H9 (cell line): ENCODE data around the gene E4F1. TPM values are rescaled to one million over a fixed set of nuclear protein-coding genes. Genes with fewer than 3 reads are reported as not detected.
A peak's percentile ranks its signal among the peaks of the same experiment; 100 is the strongest.

Source experiments
- DNase-seq: peaks from one replicate; pipeline ENCODE4 v3.0.0-alpha.2; 2017
- H2AFZ ChIP-seq: one replicate; pipeline ENCODE4 v1.6.1; 2013; ENCODE audit warnings: mild to moderate bottlenecking, low read length, control low read depth, moderate library complexity
- H2AK5ac ChIP-seq: 2 replicates; pipeline ENCODE4 v1.6.1; 2013; ENCODE audit warnings: low read length, control low read depth, mixed read lengths; ENCODE audit not compliant: insufficient read length
- H2BK120ac ChIP-seq: one replicate; pipeline ENCODE4 v1.6.1; 2013; ENCODE audit warnings: low read depth, mild to moderate bottlenecking, low read length, control low read depth, inconsistent platforms; ENCODE audit not compliant: poor library complexity, severe bottlenecking
- H2BK12ac ChIP-seq: 2 replicates; pipeline ENCODE4 v1.6.1; 2013; ENCODE audit warnings: low read length, control low read depth, mixed read lengths, low read depth; ENCODE audit not compliant: insufficient read length
- H2BK15ac ChIP-seq: 2 replicates; pipeline ENCODE4 v1.6.1; 2013; ENCODE audit warnings: low read depth, low read length, control low read depth
- H2BK20ac ChIP-seq: one replicate; pipeline ENCODE4 v1.6.1; 2013; ENCODE audit warnings: low read depth, mild to moderate bottlenecking, low read length, control low read depth, inconsistent platforms; ENCODE audit not compliant: poor library complexity, severe bottlenecking
- H2BK5ac ChIP-seq: 2 replicates; pipeline ENCODE4 v1.6.1; 2013; ENCODE audit warnings: low read length, control low read depth, mixed read lengths; ENCODE audit not compliant: insufficient read length
- H3K14ac ChIP-seq: 2 replicates; pipeline ENCODE4 v1.6.1; 2013; ENCODE audit warnings: low read length, control low read depth; ENCODE audit not compliant: insufficient read depth
- H3K18ac ChIP-seq: 2 replicates; pipeline ENCODE4 v1.6.1; 2013; ENCODE audit warnings: low read depth, mild to moderate bottlenecking, mixed read lengths, low read length, control low read depth; ENCODE audit not compliant: insufficient read length
- H3K23ac ChIP-seq: 2 replicates; pipeline ENCODE4 v1.6.1; 2013; ENCODE audit warnings: low read length, control low read depth, mixed read lengths, low read depth; ENCODE audit not compliant: insufficient read length
- H3K23me2 ChIP-seq: 2 replicates; pipeline ENCODE4 v1.6.1; 2013; ENCODE audit warnings: low read depth, mild to moderate bottlenecking, mixed read lengths, low read length, control low read depth; ENCODE audit not compliant: insufficient read length, poor library complexity, severe bottlenecking
- H3K27ac ChIP-seq: 2 replicates; pipeline ENCODE4 v1.5.1; 2013; ENCODE audit warnings: low read length, control low read depth, mixed read lengths, low read depth; ENCODE audit not compliant: insufficient read length
- H3K27me3 ChIP-seq: 2 replicates; pipeline ENCODE4 v1.6.1; 2013; ENCODE audit warnings: low read length, control low read depth, inconsistent platforms; ENCODE audit not compliant: insufficient read depth
- H3K4ac ChIP-seq: 2 replicates; pipeline ENCODE4 v1.6.1; 2013; ENCODE audit warnings: low read depth, mild to moderate bottlenecking, control low read depth, inconsistent platforms, low read length, moderate library complexity
- H3K4me1 ChIP-seq: 2 replicates; pipeline ENCODE4 v1.6.1; 2013; ENCODE audit warnings: low read length, control low read depth, inconsistent platforms; ENCODE audit not compliant: insufficient read depth
- H3K4me2 ChIP-seq: 2 replicates; pipeline ENCODE4 v1.6.1; 2013; ENCODE audit warnings: low read length, control low read depth, mixed read lengths; ENCODE audit not compliant: insufficient read length, insufficient read depth
- H3K56ac ChIP-seq: 2 replicates; pipeline ENCODE4 v1.6.1; 2013; ENCODE audit warnings: low read depth, mild to moderate bottlenecking, mixed read lengths, low read length, control low read depth; ENCODE audit not compliant: insufficient read length
- H3K79me1 ChIP-seq: 2 replicates; pipeline ENCODE4 v1.6.1; 2013; ENCODE audit warnings: low read depth, mild to moderate bottlenecking, moderate library complexity, low read length, control low read depth, inconsistent platforms; ENCODE audit not compliant: insufficient read depth, poor library complexity, severe bottlenecking
- H3K79me2 ChIP-seq: 2 replicates; pipeline ENCODE4 v1.6.1; 2013; ENCODE audit warnings: low read length, control low read depth, inconsistent platforms; ENCODE audit not compliant: insufficient read depth
- H3K9ac ChIP-seq: 2 replicates; pipeline ENCODE4 v1.6.1; 2013; ENCODE audit warnings: low read length, control low read depth, mixed read lengths; ENCODE audit not compliant: insufficient read length; ENCODE audit errors: extremely low read depth
- H3K9me3 ChIP-seq: one replicate; pipeline ENCODE4 v1.6.1; 2013; ENCODE audit warnings: low read depth, low read length, inconsistent platforms; ENCODE audit not compliant: control insufficient read depth
- H3T11ph ChIP-seq: one replicate; pipeline ENCODE4 v1.6.1; 2013; ENCODE audit warnings: mild to moderate bottlenecking, low read length, control low read depth, inconsistent platforms
- H4K20me1 ChIP-seq: one replicate; pipeline ENCODE4 v1.6.1; 2013; ENCODE audit not compliant: control insufficient read depth, insufficient read length, insufficient read depth
- H4K5ac ChIP-seq: 2 replicates; pipeline ENCODE4 v1.6.1; 2013; ENCODE audit warnings: low read depth, mild to moderate bottlenecking, mixed read lengths, low read length, control low read depth; ENCODE audit not compliant: insufficient read length
- H4K8ac ChIP-seq: replicated peaks from 2 replicates; pipeline ENCODE4 v1.6.1; 2013; ENCODE audit warnings: low read length, control low read depth, mixed read lengths, low read depth; ENCODE audit not compliant: insufficient read length
- H4K91ac ChIP-seq: 2 replicates; pipeline ENCODE4 v1.6.1; 2013; ENCODE audit warnings: low read depth, mild to moderate bottlenecking, moderate library complexity, mixed read lengths, low read length, control low read depth; ENCODE audit not compliant: insufficient read length
- H3K27ac Mint-ChIP-seq, 3 experiments: 2 replicates in 2 of 3; 3 replicates in 1 of 3; pipeline ENCODE4 v1.8.0; 2020 to 2021; ENCODE audit warnings: mixed read lengths in 3 of 3, mild to moderate bottlenecking in 1 of 3, moderate library complexity in 1 of 3
- H3K27me3 Mint-ChIP-seq: 2 replicates; pipeline ENCODE4 v1.8.0; 2021; ENCODE audit warnings: low read depth, mild to moderate bottlenecking, moderate library complexity, mixed read lengths
- H3K36me3 Mint-ChIP-seq, 3 experiments: 2 replicates in 2 of 3; 3 replicates in 1 of 3; pipeline ENCODE4 v1.8.0; 2020 to 2021; ENCODE audit warnings: low read depth in 3 of 3, mixed read lengths in 3 of 3; ENCODE audit not compliant: insufficient read depth in 1 of 3
- H3K4me1 Mint-ChIP-seq, 2 experiments: 2 replicates each; pipeline ENCODE4 v1.8.0; 2020; ENCODE audit warnings: mixed read lengths in 2 of 2
- H3K4me3 Mint-ChIP-seq, 2 experiments: 2 replicates in 1 of 2; 3 replicates in 1 of 2; pipeline ENCODE4 v1.8.0; 2020 to 2021; ENCODE audit warnings: mild to moderate bottlenecking in 2 of 2, mixed read lengths in 2 of 2, moderate library complexity in 1 of 2
- H3K9me3 Mint-ChIP-seq, 2 experiments: 2 replicates in 1 of 2; 3 replicates in 1 of 2; pipeline ENCODE4 v1.8.0; 2020; ENCODE audit warnings: mild to moderate bottlenecking in 2 of 2, mixed read lengths in 2 of 2, moderate library complexity in 1 of 2
- WGBS: extraction: QIAGEN DNeasy Blood & Tissue Kit; methylation state at CpG from one replicate; pipeline ENCODE4 v1.1.7; 2013; ENCODE audit warnings: missing lambda C conversion rate, low lambda C conversion rate, mixed read lengths; ENCODE audit not compliant: insufficient read length; ENCODE audit errors: extremely low coverage; 5-methylcytosine and 5-hydroxymethylcytosine counted together
- total RNA-seq: library from RNA; stranded (reverse); gene quantifications from 2 replicates; pipeline ENCODE4 v1.2.1, GENCODE V29; 2021
- TF ChIP-seq, protein P1 (sequence below): fragments of 200-600 bp; sonication (generic); conservative IDR thresholded peaks from 3 replicates; pipeline ENCODE4 v1.8.0; 2021; ENCODE audit warnings: antibody characterized with exemption, mild to moderate bottlenecking

E4F1 gene
- total RNA-seq, 1 experiment from 2014 or later, result 35.9 TPM

DNA sequence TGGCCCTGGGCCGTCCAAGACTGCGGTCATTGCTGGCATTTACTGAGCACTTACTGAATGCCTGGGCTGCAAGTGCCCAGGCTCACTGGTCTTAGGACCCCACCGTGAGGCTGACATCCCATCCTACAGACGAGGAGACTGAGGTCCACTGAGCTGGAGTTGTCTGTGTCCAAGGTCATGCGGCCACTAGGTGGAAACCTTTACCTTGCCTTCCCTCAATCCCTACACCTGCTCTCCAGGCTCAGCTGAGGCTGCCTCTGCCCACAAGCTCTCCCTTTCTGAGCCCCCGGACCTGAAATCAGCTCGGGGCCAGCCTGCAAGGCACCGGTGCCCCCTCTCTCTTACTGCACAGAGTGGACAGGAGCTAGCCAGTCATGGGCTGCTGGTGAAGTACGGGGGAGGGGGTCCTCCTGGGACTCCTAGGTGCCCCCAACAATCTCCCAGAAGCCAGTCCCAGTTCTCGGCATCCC lies 28.5 kb upstream of the E4F1 start:
- H2AK5ac ChIP-seq, result no peak overlapping the region
- H3K79me1 ChIP-seq, result no peaks in the 10 kb centered on the region
- no peaks in the 10 kb centered on the region for H3K4me1 ChIP-seq
- Mint-ChIP-seq H3K9me3 (no peaks in the 10 kb centered on the region), H3K36me3 (no peaks in the 10 kb centered on the region), H3K27ac (peak overlapping the region in 1 of 3 experiments; percentile 91; a peak in 2 of 7 replicates), H3K4me3 (peak overlapping the region; percentile 58 to 83), H3K27me3 (peaks cover 31% of the 10 kb centered on the region), H3K4me1 (peaks cover 4 to 6% of the 10 kb centered on the region in 2 experiments; a peak in 1 of 4 replicates)
- no peak overlapping the region for H4K91ac ChIP-seq
- no peaks in the 10 kb centered on the region for H3K9me3 ChIP-seq
- H3K9ac ChIP-seq, result no peak overlapping the region
- no peaks in the 10 kb centered on the region for H4K20me1 ChIP-seq
- no peak overlapping the region for H2BK20ac ChIP-seq
- WGBS, result no CpG with 5 or more reads among the region's 10 CpGs
- no peak overlapping the region for H3K14ac ChIP-seq
- no peak overlapping the region for H2BK15ac ChIP-seq
- no peak overlapping the region for H2BK5ac ChIP-seq
- no peak overlapping the region for H3K4ac ChIP-seq
- no peak overlapping the region for H4K8ac ChIP-seq
- peaks cover 7% of the 10 kb centered on the region for H3K23me2 ChIP-seq
- H3K27ac ChIP-seq, result no peak overlapping the region
- TF ChIP-seq, protein P1, sequence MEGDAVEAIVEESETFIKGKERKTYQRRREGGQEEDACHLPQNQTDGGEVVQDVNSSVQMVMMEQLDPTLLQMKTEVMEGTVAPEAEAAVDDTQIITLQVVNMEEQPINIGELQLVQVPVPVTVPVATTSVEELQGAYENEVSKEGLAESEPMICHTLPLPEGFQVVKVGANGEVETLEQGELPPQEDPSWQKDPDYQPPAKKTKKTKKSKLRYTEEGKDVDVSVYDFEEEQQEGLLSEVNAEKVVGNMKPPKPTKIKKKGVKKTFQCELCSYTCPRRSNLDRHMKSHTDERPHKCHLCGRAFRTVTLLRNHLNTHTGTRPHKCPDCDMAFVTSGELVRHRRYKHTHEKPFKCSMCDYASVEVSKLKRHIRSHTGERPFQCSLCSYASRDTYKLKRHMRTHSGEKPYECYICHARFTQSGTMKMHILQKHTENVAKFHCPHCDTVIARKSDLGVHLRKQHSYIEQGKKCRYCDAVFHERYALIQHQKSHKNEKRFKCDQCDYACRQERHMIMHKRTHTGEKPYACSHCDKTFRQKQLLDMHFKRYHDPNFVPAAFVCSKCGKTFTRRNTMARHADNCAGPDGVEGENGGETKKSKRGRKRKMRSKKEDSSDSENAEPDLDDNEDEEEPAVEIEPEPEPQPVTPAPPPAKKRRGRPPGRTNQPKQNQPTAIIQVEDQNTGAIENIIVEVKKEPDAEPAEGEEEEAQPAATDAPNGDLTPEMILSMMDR, result peak; percentile 79
- H2BK12ac ChIP-seq, result no peak overlapping the region
- no peak overlapping the region for H2BK120ac ChIP-seq
- H2AFZ ChIP-seq, result no peak overlapping the region
- no peak overlapping the region for H3K23ac ChIP-seq
- no peaks in the 10 kb centered on the region for H3K79me2 ChIP-seq
- H3K18ac ChIP-seq, result no peak overlapping the region
- peak overlapping the region; percentile 42 for H3K4me2 ChIP-seq
- DNase-seq, result peak; percentile 86
- peaks cover 8% of the 10 kb centered on the region; the same call in 1 of the 2 replicates for H3K27me3 ChIP-seq
- H3K56ac ChIP-seq, result no peak overlapping the region
- no peak overlapping the region for H4K5ac ChIP-seq
- H3T11ph ChIP-seq, result no peak overlapping the region
